SIG-M5 (cell line): ENCODE results near the gene CALM1.

Experiments
- DNase-seq: peaks from one replicate; lab custom pipeline; 2025; lab: John Stamatoyannopoulos, UW

Gene CALM1

DNA sequence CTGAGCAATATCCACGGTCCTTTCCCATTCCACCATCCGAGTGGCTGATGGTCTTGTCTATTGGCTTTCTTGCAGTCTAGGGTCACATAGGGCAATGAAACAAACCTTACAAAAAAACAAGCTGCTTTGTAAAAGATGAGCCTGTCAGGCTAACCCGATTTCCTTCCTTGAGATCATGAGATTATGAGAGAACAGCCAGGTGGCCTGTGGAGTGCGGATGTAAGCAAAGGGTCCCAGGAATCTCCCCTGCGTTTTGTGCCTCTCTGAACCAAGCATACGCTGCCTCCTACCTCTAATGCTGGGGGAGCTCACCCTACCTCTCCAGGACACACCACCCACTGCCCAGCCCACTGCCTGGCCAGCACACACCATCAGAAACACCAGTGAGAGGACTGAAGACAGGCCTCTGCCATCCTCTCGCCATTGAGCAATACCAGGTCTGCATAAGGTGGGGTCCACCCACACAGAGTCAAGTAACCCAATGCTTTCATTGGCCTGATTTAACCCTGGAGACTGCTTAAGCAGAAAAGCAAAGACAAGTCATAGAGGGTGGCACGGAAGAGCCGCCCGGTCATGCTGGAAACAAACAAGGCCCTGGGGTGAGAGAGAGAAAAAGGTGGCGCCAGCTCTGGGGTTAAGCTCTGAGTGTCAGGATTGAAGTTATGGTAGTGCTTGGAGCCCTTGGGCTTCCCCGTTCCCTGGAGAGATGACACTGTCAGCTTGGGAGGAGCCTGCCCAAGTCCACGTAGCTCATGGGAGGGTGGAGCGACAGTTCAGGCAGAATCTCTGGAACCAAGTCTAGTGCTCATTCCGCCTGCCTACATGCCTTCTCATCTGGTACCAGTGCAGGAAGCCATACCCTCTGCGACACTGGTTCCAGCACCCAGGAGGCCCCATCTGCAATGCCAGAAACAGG is 46.6 kb downstream of the CALM1 start:
- DNase-seq = no peak

DNA sequence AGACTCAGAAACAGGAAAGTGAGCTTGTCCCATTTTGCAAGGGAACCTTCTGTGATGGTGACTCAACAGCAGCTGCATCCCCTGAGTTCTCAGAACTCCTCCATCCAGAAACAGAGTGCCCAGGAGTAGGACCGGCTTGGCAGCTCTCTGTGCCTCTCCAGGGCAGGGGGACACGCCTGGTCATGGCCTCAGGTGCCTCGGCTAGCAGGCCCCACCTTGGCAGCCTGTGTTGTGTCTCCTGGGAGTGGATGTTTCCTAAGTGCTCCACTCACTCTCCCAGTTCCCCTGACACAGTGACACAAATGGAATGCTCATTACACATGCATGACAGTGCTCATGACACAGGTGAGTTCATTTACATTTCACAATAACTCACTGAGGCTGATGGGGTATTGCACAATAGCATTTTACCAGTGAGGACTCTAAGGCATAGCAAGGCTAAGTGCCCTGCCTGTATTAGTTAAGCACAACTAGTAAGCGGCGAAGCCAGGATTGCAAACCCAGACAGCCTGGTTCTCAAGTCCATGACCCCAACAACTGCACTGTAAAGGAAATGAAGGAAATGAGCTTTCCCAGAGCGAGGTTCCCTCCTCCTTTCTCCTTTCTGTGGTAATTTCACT is 47.4 kb downstream of the CALM1 start:
- DNase-seq = no peak

DNA sequence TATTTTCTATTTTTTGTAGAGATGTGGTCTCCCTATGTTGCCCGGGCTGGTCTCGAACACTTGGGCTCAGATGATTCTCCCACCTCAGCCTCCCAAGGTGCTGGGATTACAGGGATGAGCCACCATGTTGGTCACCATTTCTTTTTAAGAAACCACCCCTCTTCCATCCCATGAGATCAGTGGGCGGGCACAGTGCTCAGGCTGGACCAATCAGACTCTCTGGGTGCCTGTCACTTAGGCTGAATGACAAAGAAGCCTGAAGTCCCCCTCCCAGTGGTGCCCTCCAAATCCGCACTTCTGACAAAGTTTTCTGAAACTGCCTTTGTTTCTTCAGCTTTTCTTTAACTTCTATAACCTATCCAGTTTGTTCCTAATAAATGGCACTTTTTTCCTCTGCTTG is 48.2 kb downstream of the CALM1 start:
- DNase-seq = no peak

DNA sequence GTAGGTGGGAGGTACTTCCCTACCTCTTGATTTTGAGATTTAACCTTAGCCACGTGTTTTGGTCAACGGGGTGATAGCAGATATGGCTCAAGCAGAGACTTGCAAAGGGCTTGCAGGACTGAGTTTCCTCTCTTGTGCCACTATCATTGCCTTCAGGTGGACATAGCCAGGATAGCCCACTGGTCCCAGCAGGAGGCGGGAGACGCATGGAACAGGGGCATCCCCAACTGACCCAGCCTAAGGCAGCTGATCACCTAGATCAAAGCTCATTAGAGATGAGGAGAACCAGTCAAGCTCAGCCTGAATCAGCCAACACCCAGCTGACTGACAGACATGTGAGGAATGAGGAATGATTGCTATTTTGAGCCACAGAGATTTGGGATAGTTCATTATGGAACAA is 49.6 kb downstream of the CALM1 start:
- no peak for DNase-seq

DNA sequence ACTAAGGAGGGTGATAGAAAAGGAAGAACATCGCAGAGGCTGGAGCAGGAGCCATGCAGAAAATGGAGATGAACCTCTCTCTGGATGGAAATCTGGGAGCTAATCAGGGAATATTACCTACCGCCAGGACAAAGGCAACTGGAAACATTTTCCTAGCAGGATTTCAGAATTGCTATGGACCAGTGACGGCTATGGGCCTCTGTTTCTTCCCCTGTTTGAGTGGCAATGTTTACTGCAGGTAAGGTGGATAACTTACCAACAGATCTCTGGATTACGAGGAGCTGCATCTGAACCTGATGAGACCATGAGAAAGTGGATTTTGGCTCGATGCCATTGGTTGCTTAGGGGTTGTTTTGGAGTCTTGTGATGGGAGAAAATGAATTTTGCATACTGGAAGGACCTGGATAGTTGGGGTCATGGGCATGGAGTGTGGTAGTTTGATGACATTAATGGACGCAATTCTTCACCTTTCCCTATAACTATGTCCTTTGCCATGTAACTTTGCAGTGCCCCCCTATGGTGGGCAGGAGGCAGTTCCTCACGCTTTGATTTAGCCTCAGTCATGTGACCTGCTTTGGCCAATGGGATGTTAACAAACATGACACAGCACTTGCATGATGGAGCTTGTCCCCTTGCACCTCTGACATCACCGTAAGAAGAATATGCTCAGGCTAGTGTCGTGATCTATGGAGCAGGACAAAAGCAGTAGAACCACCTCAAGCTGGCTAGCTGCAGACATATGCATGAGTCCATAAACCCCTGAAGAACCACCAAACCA is 51.1 kb downstream of the CALM1 start:
- DNase-seq = no peak

DNA sequence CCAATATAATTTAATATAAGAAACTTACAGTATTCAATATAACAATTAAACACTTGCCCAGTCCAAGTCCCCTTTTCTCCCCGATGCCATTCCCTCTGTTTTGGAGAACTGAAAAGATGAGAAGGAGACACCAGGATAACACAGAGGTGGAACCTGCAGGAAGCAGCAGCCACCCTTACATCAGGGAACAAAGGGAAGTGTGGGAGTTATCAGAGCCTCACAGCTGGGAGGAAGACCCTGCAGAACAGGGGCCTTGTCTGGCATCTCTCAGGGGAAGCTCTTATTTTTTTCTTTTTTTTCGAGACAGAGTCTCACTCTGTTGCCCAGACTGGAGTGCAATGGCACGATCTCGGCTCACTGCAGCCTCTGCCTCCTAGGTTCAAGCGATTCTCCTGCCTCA is 52.6 kb downstream of the CALM1 start:
- DNase-seq = no peak

DNA sequence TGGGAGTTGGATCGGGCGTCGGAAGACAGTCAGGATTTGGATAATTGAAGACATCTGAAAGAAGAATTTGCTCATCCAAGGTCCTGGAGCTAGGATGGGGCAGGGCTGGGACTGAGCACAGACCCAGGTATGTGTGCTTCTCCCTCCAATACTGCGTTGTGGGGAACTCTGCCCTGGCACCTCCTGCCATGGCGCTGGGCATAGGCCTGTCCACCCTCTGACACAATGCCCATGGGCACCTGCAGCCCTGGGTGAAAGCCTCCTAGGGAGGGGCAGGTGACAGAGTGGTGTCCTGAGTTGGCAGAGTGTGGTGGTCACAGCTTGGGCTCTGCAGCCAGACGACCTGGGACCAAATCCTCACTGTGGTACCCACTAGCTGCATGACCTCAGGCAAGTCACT is 53.3 kb downstream of the CALM1 start:
- DNase-seq = no peak

DNA sequence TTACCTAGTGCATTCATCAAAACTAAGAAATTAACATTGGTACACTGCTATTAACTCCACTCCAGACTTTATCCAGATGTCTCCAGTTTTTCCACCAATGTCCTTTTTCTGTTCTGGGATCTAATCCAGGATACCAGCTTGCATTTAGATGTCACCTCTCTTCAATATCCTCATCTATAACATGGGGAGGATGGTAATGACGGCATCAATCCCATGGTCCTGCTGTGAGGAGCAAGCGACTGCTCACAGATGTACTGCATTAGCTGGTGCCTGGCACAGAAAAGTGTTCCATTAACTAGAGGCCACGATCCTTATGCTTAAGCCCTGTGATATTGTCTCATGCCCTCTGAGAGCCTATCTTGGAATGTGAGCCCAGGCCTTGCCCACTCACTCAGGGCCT is 53.8 kb downstream of the CALM1 start:
- no peak for DNase-seq

DNA sequence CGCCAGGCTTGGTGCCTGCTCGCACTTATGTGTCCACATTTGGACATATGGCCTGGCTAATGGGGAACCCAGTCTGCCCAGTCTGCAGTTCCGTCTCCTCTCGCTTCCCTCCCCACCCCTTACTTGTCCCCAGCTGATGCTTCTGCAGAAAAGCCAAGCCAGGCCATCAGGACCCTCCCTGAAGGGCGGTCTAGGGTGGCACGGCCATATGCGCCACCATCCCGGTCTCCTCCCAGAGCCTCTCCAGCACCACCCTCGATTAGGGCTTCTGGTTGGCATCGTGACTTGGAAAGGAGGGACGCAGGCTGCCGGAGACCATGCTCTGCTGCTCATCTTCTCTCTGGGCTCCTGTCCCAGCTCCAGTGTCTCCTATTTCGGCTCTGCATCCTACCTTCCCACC is 54.6 kb downstream of the CALM1 start:
- DNase-seq = no peak

DNA sequence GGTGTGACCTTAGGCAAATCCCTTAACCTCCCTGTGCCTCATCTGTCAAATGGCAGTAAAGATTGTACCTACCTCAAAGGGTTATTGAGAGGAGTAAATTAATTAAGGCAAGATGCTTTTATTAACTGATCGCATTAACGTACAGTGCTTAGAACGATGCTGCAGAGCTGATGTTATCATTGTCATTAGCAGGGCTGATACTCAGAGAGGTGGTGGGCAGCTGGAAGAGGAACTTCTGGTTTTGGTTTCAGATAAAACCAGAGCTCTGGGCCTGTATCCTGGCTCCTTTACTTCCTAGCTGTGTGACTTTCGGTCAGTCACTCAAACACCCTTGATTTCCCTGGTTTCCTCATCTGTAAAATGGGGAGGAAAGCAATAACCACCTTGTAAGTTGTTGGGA is 55.1 kb downstream of the CALM1 start:
- no peak for DNase-seq

DNA sequence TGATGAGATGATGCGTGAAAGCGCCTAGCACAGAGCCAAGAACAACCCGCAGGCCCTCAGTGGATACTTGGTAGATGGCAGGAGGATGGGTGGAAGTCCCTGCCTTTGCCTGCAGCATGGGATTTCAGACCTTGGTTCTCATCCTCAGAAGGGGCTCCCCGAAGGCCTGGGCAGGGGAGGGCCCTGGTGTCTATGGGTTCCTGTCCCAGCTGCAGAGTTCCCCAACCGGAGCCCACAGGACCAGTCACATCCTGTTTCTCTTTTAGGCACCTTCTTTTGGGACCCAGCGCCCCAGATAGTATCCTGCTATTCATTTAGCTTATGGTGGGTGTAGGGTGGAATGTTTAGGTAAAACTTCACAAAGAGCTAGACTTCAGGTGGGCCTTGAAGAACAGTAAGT is 55.5 kb downstream of the CALM1 start:
- no peak for DNase-seq

DNA sequence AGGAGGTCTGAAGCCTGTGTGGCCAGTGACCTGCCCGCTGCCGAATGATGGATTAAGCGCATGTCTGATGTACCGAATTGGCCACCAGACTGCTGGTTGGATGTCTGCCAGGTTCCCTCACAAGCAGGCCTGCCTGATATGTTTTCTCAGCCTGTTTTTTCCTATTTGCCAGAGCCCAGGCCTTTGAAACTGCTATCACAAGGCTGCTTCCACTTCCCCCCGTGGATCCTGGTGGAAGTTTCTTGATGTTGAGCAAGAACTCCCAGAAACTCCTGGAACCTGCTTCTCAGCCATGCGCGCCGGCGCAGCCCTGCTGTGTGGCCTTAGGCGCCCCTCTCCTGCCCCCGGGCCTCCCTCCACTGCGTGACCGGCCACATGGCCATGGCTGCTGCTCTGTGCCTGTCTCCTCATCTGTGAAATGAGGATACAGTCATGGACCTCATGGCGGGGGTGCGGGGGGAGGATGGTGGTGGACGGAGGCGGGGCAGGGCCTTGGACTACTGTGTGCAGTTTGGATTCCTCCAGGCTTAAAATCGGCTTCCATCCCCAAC is 56.6 kb downstream of the CALM1 start:
- DNase-seq = no peak

DNA sequence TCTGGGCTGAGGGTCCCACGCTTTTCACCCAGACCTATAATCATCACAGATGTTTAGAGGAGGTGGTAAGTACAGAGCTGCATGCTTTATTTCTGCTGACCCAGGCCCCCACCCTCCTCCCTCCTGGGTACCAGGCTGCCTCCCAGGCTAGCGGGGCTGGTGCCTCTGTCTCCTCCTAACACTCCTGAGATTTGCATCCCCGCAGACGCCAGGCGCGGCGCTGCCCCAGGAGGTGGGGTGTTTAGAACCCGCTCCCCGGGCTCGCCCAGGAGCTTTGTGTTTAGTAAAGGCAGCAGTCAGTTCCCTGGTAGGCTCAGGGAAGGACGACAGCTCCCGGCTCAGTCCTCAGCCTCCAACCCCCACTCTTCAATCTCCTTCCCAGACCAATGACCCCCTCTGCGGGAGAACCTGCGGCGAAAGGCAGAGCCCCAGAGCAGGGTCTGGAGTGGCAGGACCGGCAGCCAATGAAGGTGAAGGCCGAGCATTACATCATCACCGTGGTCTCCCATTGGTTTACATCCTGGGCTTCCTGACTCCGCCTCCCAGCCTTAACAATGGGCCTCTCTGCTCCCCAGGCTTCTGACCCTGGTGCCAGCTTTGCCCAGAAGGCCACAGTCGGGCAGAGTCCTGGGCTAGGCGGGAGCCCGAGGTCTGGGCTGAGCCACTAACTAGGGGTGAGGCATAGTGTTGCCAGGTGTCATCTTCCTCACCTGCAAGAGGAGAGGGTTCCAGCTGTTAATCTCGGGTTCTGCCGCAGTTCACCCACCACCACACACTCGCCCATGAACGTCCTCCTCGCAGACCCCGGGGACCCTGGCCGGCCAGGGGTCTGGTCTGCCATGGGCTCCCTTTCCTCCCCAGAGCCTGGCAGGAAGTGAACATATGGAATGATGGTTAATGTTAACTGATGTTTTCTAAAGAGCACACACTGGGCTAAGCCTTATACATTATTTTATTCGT is 57.5 kb downstream of the CALM1 start:
- DNase-seq = no peak

DNA sequence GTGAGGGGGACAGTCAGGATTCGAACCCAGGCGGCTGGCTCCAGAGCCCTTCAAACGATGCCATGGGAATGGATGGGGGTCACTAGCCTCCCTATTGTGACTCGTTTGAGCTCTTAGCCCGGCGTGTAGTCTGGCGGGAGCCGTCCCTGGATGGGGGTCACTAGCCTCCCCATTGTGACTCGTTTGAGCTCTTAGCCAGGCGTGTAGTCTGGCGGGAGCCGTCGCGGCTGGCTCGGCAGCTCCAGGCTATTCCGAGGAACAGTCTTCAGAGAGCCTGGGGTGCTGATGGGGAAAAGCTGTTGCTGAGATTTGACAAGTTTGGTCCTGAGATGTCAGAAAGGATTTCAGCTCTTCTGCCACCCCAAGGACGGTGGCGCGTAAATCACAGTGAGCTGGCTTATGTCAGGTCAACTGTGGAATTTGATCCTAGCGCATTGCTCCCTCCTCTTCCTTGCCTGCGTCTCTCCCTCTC is 58.3 kb downstream of the CALM1 start:
- no peak for DNase-seq

DNA sequence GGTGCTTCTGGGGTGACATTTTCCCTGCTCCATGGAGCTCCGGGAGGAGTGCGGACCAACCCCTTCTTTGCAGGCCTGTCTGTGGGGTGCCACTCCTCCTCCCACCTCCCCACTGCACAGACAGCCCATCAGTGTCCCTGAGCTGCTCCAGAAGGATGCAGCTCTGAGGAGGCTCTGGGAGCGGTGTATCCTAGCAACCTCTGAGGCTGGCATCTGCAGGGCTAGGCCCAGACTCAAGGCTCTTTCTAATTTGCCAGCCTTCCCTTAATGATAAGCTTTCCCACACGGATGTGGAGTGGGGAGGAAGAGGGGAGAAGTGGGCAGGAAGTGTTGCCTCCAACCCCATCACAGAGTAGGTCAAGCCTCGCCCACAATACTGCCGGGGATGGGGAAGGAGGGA is 59.7 kb downstream of the CALM1 start:
- no peak for DNase-seq

DNA sequence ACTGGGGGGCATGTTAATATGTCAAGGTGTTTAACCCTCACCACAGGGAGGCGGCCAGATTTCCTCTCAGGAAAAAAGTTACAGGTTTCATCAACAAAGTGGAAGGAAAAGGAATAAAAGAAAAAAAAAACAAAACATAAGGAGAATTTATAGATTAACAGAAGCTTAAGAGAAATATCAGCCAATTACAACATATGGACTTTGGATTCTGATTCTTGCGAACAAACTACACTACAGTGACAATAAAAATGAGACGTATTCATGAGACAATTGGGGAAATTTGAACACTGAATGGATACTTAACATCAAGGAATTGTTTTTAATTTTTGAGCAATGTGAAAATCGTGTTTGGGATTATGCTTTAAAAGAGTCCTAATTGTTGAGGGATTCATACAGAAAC is 60.4 kb downstream of the CALM1 start:
- no peak for DNase-seq
